GM12801 (cell line): Measurements from ENCODE around the gene NTNG2.

Source experiments
- TF ChIP-seq, protein P1 (sequence below): IDR thresholded peaks from one replicate; pipeline ENCODE4 v1.5.1; 2011; ENCODE audit warnings: control low read depth; ENCODE audit not compliant: insufficient read length; ENCODE audit errors: extremely low read depth

Gene NTNG2

DNA sequence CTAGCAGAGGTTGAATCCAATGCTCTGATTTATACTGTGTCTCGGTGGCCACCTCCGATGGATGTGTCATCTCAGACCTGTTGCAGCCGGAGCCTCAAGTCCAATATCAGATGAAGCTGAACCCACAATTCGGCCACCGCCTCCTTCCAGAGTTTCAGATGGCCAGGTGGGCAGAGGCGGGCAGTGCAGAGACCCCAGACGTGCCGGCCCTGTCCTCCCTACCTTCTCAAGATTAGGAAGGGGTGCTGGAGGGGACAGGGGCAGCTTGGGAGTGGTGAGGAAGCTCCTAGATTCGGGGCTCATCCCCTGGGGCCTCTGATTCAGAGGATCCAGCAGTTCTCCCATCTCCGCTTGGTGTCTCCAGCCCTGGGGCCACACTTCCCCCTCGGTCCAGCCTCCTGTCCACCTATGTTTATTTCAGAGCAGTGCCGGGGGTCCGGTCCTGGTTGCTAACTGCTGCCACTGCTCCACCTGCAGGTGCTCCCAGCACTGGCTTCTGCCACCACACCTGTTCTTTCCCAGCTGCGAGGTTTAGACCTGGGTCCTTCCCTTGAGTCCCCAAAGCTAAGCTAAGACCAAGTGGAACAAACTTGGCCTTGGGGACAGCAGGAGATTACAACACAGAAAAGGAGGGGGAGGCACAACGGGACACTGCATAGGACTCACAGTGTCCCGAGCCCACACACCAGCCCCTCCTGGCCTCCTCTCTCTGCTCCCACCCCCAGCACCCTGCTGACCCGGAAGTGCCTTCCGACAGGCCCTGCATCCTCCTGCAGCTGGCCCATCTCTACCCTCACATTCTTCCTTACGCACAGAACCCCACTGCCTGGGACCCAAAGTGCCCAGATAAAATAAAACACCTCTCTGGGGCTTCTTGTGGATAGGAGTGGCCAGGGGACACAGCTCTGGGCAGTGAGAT is 81.6 kb downstream of the NTNG2 start:
- TF ChIP-seq, protein P1, sequence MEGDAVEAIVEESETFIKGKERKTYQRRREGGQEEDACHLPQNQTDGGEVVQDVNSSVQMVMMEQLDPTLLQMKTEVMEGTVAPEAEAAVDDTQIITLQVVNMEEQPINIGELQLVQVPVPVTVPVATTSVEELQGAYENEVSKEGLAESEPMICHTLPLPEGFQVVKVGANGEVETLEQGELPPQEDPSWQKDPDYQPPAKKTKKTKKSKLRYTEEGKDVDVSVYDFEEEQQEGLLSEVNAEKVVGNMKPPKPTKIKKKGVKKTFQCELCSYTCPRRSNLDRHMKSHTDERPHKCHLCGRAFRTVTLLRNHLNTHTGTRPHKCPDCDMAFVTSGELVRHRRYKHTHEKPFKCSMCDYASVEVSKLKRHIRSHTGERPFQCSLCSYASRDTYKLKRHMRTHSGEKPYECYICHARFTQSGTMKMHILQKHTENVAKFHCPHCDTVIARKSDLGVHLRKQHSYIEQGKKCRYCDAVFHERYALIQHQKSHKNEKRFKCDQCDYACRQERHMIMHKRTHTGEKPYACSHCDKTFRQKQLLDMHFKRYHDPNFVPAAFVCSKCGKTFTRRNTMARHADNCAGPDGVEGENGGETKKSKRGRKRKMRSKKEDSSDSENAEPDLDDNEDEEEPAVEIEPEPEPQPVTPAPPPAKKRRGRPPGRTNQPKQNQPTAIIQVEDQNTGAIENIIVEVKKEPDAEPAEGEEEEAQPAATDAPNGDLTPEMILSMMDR = no peak

DNA sequence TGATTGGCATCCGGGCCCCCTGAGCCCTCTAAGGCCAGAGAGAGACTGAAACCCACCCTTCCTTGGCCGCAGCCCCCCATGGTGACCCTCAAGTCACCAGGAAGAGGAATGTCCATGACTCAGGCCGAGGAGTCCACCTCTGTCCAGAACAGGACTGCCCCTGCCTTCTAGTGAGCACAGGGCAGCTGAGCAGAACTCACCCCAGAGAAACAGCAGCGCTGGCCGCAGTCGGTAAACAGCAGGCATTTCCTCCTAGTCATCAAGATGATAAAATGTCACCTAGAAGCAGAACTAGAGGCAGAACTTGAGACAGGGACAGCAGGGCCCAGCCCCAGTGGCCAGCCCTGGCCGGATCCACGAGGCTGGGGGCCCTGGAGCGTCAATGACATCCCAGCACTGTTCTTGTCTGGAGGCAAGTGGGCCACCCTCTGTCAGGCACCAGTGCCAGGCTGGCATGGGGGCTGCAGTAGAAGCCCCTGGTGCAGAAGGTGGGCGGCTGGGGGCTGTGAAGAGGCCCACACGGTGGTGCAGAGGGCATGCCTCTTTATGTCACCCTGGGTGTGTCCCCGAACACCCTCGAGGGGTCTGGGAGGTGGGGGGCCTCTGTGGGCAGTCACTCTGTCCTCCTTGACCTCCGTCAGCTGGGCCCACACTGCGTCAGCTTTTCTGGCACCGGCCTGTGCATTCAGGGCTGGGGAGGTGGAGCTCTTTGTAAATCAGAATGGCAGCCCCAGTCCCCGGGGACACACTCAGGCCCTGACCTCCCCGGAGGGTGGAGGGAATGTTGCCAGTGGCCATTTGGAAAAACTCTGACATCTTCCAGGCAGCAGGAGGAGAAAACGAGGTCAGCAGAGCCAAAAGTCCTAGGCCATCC is 83.0 kb downstream of the NTNG2 start:
- TF ChIP-seq, protein P1 = no peak

DNA sequence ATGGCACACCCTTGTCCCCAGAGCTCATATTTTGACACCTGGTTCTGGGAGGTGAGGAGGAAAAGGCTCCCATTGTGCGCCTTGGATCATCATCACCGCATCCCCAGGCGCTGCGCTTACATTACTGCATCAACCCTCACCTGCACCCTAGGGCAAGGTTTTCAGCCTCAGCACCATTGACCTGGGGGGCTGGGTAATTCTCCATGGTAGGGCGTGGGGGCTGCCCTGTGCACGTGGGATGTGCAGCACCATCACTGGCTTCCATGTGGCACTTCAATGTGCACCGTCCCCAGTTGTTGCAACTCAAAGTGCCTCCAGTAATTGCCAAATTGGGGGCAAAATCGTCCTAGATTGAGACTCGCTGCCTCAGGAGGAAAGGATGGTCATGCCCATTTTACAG is 83.6 kb downstream of the NTNG2 start:
- TF ChIP-seq, protein P1 = no peak

DNA sequence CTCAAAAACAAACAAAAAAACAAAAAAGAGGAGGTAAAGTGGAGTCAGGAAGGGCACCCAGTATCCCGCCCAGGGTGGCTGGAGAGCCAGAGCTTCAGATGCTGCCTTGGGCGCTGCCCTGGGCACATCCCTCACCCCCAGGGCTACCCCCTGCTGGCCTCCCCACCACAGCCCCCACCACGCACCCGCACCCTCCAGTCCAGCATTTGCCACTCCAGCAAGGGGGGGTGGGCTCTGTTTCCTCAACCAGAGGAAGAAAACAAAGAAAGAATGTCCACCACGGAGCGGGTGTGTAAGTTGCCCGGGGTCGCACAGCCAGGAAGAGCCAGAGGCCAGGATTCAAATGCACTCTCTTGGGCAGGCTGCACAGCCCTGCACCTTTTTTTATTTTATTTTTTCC is 86.1 kb downstream of the NTNG2 start:
- TF ChIP-seq, protein P1 = no peak

DNA sequence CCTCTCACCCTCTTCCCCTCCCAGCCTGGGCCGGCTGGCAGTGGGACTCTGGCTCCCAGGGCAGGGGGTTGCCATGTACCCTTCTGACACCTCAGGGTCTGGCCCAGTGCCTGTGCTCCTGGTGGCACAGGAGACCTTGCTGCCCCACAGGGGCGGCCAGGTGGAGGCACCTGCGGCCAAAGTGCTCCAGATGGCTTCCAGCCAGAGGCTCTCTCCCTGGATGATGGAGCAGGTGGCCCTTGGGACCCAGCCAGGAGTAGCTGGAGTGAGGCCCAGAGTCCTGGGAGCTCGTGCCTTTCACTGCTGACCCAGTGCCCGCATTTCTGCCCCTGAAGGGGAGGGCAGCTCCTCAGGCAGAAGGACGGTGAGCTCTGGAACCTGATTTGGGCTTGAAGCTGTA is 87.3 kb downstream of the NTNG2 start:
- TF ChIP-seq, protein P1 = no peak

DNA sequence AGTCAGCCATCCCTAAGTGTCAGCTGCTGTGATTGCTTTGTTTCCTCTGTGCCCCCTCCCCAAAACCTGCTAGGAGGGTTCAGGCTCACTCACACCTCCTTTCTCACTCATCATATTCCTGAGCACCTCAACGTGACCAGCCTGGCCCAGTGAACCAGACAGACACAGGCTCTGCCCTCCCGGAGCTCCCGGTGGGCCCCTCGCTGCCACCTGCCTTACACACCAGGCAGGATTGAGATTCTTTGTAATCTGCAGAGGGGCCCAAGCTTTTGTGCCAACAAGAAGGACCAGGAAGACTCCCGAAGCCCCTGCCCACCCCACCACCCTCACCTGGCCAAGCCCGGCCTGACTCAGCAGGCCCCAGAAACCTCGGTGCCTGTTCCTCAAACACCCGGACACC is 87.8 kb downstream of the NTNG2 start:
- TF ChIP-seq, protein P1 = no peak
